ENCODE data around the gene FDXR. TPM values are rescaled to one million over a fixed set of nuclear protein-coding genes. Genes with fewer than 3 reads are reported as not detected.

Gene FDXR
- total and polyA plus RNA-seq, 2 of the 8 experiments (the other 6 are each of a cell fraction or from before 2014, with no cell fraction given), result 24.2 to 31.4 TPM

GRCh38 chr17:74840989-74841666, 31.7 kb downstream of the FDXR start (continued):
- TF ChIP-seq ATF2 (IDR thresholded peaks at IDR 0.05; ENCODE audit: low read length), result no peak
- no peak for TF ChIP-seq HDAC6 (IDR thresholded peaks at IDR 0.05; ENCODE audit: low read depth, low read length)
- TF ChIP-seq NANOG (IDR thresholded peaks at IDR 0.05; ENCODE audit: insufficient read depth, low read depth, low read length, poor library complexity, severe bottlenecking), result no peak
- TF ChIP-seq NRF1 (IDR thresholded peaks at IDR 0.05; ENCODE audit: low read depth, low read length), result no peak

Data from H1 (cell line).